HG02798 (cell line): ENCODE data around the gene RGS1.

Source experiments
- ATAC-seq: cut with Tn5 transposase; IDR thresholded peaks from one replicate; pipeline ENCODE4 v1.9.1; 2021; ENCODE audit warnings: mild to moderate bottlenecking; ENCODE audit not compliant: unreplicated experiment, poor library complexity

RGS1 gene

GRCh38 chr1:192579010-192579738 is 3.6 kb downstream of the RGS1 start:
- ATAC-seq: peak; percentile 8

GRCh38 chr1:192580351-192580962 is 4.9 kb downstream of the RGS1 start:
- peak; percentile 33 for ATAC-seq

GRCh38 chr1:192581131-192581927 is 5.8 kb downstream of the RGS1 start:
- ATAC-seq: peak; percentile 11

- no peak for ATAC-seq
These were observed 9.3 kb downstream of the RGS1 start for GRCh38 chr1:192584866-192585265.

GRCh38 chr1:192587386-192588266 is 12.1 kb downstream of the RGS1 start:
- ATAC-seq: no peak

GRCh38 chr1:192588546-192588945 is 13.0 kb downstream of the RGS1 start:
- no peak for ATAC-seq

GRCh38 chr1:192589813-192590212 is 14.2 kb downstream of the RGS1 start:
- no peak for ATAC-seq

GRCh38 chr1:192592517-192592916 is 16.9 kb downstream of the RGS1 start:
- no peak for ATAC-seq

- ATAC-seq: no peak
These were observed 17.6 kb downstream of the RGS1 start for GRCh38 chr1:192592981-192593708.

- ATAC-seq: no peak
These were observed 19.7 kb downstream of the RGS1 start for GRCh38 chr1:192595299-192595698.

- peak; percentile 30 for ATAC-seq
These were observed 23.0 kb downstream of the RGS1 start for GRCh38 chr1:192598589-192598988.

- no peak for ATAC-seq
These were observed 24.7 kb downstream of the RGS1 start for GRCh38 chr1:192600275-192600674.

GRCh38 chr1:192601143-192601542 is 25.6 kb downstream of the RGS1 start:
- peak; percentile 46 for ATAC-seq

- peak; percentile 34 for ATAC-seq
These were observed 26.0 kb downstream of the RGS1 start for GRCh38 chr1:192601567-192601966.

GRCh38 chr1:192602757-192603156 is 27.2 kb downstream of the RGS1 start:
- ATAC-seq: peak; percentile 37

- peak; percentile 2 for ATAC-seq
These were observed 27.7 kb downstream of the RGS1 start for GRCh38 chr1:192603218-192603787.

GRCh38 chr1:192604979-192605620 is 29.5 kb downstream of the RGS1 start:
- peak; percentile 24 for ATAC-seq

GRCh38 chr1:192608671-192609070 is 33.1 kb downstream of the RGS1 start:
- ATAC-seq: no peak
